Lower leg skin (tissue), 3 donors: ENCODE measurements around the gene HOXC12.

ENCODE experiments used
- POLR2A ChIP-seq, 2 donors: fragments of 450-650 bp; IDR thresholded peaks; one replicate each; pipeline ENCODE4 v1.6.1; 2016 to 2017; ENCODE audit warnings: antibody characterized with exemption in 2 of 2, mild to moderate bottlenecking in 1 of 2, moderate library complexity in 1 of 2
- TF ChIP-seq, protein P1 (sequence below), 3 donors: fragments of 450-650 bp; IDR thresholded peaks; one replicate each; pipeline ENCODE4 v1.5.1; 2016; ENCODE audit warnings: antibody characterized with exemption in 3 of 3, mild to moderate bottlenecking in 3 of 3, moderate library complexity in 2 of 3

DNA sequence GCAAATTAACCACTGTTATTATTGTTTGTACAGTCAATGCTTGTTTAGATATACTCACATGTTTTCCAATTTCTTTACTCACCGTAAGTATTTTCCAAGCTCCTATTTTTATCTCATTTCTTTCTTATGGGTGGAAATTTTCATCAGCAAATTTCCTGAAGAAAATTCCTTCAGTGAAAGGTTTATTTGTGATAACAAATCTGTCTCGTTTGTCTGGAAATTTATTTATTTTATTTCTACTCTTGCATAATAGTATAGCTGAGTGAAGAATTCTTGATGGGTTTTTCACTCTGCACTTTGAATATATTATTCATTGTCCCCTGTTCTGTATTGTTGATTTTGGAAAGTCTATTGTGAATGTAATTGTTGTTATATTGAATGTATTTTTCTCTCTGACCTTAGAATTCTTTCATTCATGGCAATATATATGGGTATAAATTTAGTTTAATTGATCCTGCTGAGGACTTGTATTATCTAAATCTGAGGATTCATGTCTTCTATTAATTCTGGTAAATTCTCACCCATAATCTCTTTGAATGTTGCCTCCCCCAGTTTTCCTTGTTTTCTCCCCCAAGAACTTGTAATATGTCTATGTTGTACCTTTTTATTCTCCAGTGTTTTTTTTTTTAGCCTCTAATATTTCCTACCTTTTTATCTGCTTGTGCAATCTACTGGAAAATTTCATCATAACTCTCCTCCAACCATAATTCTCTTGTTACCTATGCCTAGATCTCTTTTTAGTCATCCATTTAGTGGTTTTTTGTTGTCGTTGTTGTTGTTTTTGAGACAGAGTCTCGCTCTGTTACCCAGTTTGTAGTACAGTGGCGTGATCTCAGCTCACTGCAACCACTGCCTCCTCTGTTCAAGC lies 37.7 kb upstream of the HOXC12 start:
- TF ChIP-seq POLR2A (IDR thresholded peaks at IDR 0.05) = no peak
- TF ChIP-seq, protein P1, sequence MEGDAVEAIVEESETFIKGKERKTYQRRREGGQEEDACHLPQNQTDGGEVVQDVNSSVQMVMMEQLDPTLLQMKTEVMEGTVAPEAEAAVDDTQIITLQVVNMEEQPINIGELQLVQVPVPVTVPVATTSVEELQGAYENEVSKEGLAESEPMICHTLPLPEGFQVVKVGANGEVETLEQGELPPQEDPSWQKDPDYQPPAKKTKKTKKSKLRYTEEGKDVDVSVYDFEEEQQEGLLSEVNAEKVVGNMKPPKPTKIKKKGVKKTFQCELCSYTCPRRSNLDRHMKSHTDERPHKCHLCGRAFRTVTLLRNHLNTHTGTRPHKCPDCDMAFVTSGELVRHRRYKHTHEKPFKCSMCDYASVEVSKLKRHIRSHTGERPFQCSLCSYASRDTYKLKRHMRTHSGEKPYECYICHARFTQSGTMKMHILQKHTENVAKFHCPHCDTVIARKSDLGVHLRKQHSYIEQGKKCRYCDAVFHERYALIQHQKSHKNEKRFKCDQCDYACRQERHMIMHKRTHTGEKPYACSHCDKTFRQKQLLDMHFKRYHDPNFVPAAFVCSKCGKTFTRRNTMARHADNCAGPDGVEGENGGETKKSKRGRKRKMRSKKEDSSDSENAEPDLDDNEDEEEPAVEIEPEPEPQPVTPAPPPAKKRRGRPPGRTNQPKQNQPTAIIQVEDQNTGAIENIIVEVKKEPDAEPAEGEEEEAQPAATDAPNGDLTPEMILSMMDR (IDR thresholded peaks at IDR 0.05) = no peak
